GM23248 (cell line): ENCODE results near the gene ASIC1.

ENCODE experiments used
- EZH2 ChIP-seq: fragments of 200-600 bp; sonication (generic); IDR thresholded peaks from 2 replicates; pipeline ENCODE4 v1.6.1; 2018; ENCODE audit warnings: antibody characterized with exemption, mild to moderate bottlenecking; ENCODE audit not compliant: insufficient read depth, poor library complexity, severe bottlenecking
- EZH2phosphoT487 ChIP-seq: fragments of 200-600 bp; sonication (generic); IDR thresholded peaks from 2 replicates; pipeline ENCODE4 v1.6.1; 2018; ENCODE audit warnings: antibody characterized with exemption, moderate library complexity, mild to moderate bottlenecking, low read depth; ENCODE audit not compliant: insufficient read depth

DNA sequence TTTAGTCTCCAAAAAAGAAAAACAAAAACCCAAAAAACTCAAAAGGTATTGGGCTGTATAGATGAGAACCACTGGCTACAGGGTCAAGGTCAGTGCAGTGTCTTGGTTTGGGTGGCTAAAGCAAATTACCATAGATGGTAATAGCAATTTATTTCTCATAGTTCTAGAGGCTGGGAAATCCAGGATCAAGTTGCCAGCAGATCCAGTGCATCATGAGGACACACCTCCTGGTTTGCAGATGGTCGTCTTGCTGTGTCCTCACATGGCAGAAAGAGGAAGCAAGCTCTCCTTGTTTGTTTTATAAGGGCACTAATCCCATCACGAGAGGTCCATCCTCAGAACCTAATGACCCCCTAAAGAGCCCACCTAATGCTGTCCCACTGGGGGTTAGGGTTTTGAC, 65.8 kb downstream of the ASIC1 start:
- TF ChIP-seq EZH2 (no peak), EZH2phosphoT487 (no peak)
